ENCODE results near the gene FGFR3. TPM values are rescaled to one million over a fixed set of nuclear protein-coding genes. Genes with fewer than 3 reads are reported as not detected.

Gene FGFR3
- total and polyA plus RNA-seq, 10 of the 15 experiments (the other 5 are each of a cell fraction or from before 2014, with no cell fraction given) = 0.05 to 0.33 (median 0.18) TPM; not detected in 6

DNA sequence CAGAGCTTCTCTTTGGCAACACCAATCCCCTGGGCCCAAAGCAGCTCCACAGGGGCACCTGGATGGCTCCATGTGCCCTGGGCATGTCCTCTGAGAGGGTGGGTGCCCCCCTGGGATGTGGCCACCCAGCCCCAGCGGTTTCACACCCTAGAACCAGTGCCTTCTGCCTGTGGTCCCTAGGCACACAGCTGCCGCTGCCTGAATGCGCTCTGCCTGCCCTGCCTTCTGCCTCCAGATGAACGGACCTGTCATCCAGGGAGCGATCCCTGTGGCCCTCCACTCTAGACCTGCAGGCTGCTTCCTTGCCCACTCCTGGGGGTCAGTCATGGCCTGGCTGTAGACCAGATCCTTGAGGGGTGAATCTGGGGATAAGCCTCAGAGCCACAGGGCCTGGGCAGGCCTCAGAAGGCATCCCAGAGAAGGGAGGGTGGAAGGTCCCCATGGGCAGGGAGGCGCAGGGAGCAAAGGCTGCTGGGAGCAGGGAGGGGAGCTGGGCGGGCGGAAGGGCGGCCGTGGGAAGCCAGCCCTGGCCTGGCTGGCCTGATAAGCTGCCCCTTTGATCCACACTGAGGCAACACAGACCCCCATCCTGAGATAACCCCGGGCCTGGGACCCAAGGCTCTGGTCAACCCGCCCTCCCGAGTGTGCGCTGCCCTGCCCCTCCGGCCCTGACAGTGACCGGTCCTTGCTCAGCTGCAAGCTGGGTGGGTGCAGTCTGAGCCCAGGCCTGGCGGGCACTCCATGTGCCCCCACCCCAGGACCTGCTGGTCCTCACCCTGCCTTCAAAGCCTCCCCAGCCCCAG lies 8.1 kb upstream of the FGFR3 start:
- Histone ChIP-seq H2AFZ (ENCODE audit: control insufficient read depth, low read depth, low read length) (no peak overlapping the region), H3K27me3 (replicated peaks in 1 of 2; ENCODE audit: control insufficient read depth in 2 of 2, insufficient read depth in 2 of 2, low read length in 1 of 2) (no peaks in the 10 kb centered on the region; a peak in 1 of 4 replicates), H3K9ac (ENCODE audit: control insufficient read depth, insufficient read depth, low read length) (no peak overlapping the region), H3K36me3 (ENCODE audit: control insufficient read depth in 2 of 2, insufficient read depth in 2 of 2, low read length in 1 of 2) (no peaks in the 10 kb centered on the region), H3K4me1 (ENCODE audit: control insufficient read depth, insufficient read depth, low read length) (no peaks in the 10 kb centered on the region), H3K79me2 (ENCODE audit: control insufficient read depth, insufficient read depth, low read length) (no peaks in the 10 kb centered on the region), H3K9me3 (replicated peaks; ENCODE audit: control insufficient read depth, insufficient read depth, low read length) (no peaks in the 10 kb centered on the region), H3K27ac (ENCODE audit: control insufficient read depth, insufficient read depth) (no peak overlapping the region), H3K4me2 (ENCODE audit: control insufficient read depth, insufficient read depth) (no peak overlapping the region), H4K20me1 (ENCODE audit: control insufficient read depth, insufficient read depth) (no peaks in the 10 kb centered on the region), H3K4me3 (no peak overlapping the region)
- 40% methylated on average over 17 of the region's 17 CpGs for WGBS (ENCODE audit: insufficient coverage, insufficient replicate concordance, low lambda C conversion rate, missing lambda C conversion rate)
- intact Hi-C loops (cut with micrococcal nuclease; ENCODE audit: unreplicated experiment) = no loop called here
- BruUV-seq (replicated peaks) = no TSS peak
- no peak for DNase-seq (ENCODE audit: low read depth, low spot score)
- POLR2A ChIA-PET = no interaction called here
- SMC1A ChIA-PET (ENCODE audit: uncharacterized antibody, unreplicated experiment) = no interaction called here
- CTCF ChIA-PET = interaction anchor here (0.6 kb wide), 1 partner anchor 566 kb away, joined by 3 read pairs; no protein-coding TSS in a partner anchor
- FAIRE-seq = no peak
- TF ChIP-seq SMARCA5 (IDR thresholded peaks at IDR 0.05) (no peak), POLR2A (IDR thresholded peaks at IDR 0.05; ENCODE audit: low read depth, low read length) (no peak), PBX3 (IDR thresholded peaks at IDR 0.05; ENCODE audit: insufficient replicate concordance, low read depth, low read length) (no peak), NFXL1 (IDR thresholded peaks at IDR 0.05; ENCODE audit: borderline replicate concordance) (no peak), ASH2L (IDR thresholded peaks at IDR 0.05; ENCODE audit: borderline replicate concordance, low read depth) (no peak), RUNX3 (IDR thresholded peaks at IDR 0.05; ENCODE audit: low read length) (no peak), POLR2AphosphoS5 (IDR thresholded peaks at IDR 0.05; ENCODE audit: low read length) (no peak), SREBF2 (IDR thresholded peaks at IDR 0.05; ENCODE audit: low read length) (no peak)
- in situ Hi-C loops (cut with MboI) = no loop called here
- RAD21 ChIA-PET (ENCODE audit: unreplicated experiment) = no interaction called here
- ATAC-seq = no peak
